ENCODE data around the gene HES2.
"Not testable (repeated sequence)": the region's sequence is repeated elsewhere in the genome, so short reads cannot be mapped to it uniquely, and the experiment has no call there.

Gene HES2

DNA sequence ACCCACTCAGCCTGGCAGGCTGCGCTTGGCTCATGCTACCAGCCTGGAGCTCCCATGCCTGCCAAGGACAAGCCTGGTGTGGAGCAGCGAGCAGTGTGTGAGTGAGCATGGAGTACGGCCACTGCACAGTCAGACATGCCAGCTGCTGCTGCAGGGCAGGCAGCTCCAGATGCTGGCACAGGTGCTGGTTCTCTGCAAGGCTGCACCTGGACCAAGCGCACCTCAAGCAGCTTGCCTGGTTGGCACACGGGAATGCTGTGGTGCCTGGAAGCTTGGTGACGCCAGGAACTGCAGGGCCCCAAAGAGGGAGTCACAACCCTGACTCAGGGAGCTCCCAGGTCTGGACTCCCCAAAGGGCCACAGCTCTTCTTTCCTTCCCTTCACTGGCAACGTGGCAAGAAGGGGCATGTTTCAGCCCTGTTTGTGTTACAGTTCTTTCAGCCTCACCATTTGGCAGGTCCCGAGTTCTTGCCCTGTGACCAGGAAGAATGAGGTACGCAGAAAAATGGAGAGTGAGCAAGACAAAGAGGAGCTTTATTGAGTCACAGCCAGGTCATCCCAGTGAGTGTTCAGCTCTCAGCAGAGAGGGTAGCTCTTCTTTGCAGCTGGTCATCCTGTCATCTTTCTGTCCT is 52.2 kb downstream of the HES2 start:
- no peak overlapping the region for H3K27ac ChIP-seq
- H3K4me3 ChIP-seq (ENCODE audit: low read depth, low read length): no peak overlapping the region
- H3K27me3 ChIP-seq (replicated peaks): no peaks in the 10 kb centered on the region
- H3K36me3 ChIP-seq (replicated peaks): no peaks in the 10 kb centered on the region
- in situ Hi-C loops (cut with HindIII; ENCODE audit: low pct_ligation_motif_present, low sequenced_read_pairs): no loop called here
- TF ChIP-seq, protein P1, sequence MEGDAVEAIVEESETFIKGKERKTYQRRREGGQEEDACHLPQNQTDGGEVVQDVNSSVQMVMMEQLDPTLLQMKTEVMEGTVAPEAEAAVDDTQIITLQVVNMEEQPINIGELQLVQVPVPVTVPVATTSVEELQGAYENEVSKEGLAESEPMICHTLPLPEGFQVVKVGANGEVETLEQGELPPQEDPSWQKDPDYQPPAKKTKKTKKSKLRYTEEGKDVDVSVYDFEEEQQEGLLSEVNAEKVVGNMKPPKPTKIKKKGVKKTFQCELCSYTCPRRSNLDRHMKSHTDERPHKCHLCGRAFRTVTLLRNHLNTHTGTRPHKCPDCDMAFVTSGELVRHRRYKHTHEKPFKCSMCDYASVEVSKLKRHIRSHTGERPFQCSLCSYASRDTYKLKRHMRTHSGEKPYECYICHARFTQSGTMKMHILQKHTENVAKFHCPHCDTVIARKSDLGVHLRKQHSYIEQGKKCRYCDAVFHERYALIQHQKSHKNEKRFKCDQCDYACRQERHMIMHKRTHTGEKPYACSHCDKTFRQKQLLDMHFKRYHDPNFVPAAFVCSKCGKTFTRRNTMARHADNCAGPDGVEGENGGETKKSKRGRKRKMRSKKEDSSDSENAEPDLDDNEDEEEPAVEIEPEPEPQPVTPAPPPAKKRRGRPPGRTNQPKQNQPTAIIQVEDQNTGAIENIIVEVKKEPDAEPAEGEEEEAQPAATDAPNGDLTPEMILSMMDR (IDR thresholded peaks at IDR 0.05; ENCODE audit: low read depth, low read length, missing control alignments): no peak
- no peak for DNase-seq

DNA sequence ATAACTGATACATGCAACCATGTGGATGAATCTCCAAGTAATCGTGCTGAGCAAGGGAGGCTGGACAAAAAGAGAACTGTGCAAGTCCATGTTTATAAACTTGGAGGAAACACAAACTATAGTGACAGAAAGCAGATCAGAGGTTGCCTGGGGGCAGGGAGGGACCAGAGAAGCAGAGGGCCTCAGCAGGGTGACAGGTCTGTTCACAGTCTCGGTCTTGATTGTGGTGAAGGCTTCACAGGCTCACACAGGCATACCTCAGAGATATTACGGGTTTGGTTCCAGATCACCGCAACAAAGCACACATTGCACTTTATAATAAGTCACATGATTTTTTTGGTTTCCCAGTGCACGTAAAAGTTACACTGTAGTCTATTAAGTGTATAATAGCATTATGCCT is 54.7 kb downstream of the HES2 start:
- no peak for DNase-seq
- Histone ChIP-seq H3K27me3 (replicated peaks) (no peaks in the 10 kb centered on the region), H3K36me3 (replicated peaks) (no peaks in the 10 kb centered on the region), H3K4me3 (ENCODE audit: low read depth, low read length) (no peak overlapping the region), H3K27ac (no peak overlapping the region)
- TF ChIP-seq, protein P1 (IDR thresholded peaks at IDR 0.05; ENCODE audit: low read depth, low read length, missing control alignments): no peak
- in situ Hi-C loops (cut with HindIII; ENCODE audit: low pct_ligation_motif_present, low sequenced_read_pairs): no loop called here

DNA sequence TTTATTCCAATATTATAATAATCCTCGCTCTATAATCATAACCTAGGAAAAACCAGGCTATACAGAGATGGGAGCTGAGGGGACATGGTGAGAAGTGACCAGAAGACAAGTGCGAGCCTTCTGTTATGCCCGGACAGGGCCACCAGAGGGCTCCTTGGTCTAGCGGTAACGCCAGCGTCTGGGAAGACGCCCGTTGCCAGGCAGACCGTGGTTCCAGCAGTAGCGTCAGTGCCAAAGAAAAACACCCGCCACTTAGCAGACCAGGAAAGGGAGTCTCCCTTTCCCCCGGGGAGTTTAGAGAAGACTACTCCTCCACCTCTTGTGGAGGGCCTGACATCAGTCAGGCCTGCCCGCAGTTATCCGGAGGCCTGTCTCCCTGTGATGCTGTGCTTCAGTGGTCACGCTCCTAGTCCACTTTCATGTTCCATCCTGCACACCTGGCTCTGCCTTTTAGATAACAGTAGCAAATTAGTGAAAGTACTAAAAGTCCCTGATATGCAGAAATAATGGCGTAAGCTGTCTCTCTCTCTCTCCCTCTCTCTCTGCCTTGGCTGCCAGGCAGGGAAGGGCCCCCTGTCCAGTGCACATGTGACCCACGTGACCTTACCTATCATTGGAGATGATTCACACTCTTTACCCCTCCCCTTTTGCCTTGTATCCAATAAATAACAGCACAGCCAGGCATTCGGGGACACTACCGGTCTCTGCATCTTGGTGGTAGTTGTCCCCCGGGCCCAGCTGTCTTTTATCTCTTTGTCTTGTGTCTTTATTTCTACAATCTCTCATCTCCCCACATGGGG is 56.4 kb downstream of the HES2 start:
- H3K4me3 ChIP-seq (ENCODE audit: low read depth, low read length); H3K27ac ChIP-seq; H3K36me3 ChIP-seq (replicated peaks); H3K27me3 ChIP-seq (replicated peaks); in situ Hi-C loops (cut with HindIII; ENCODE audit: low pct_ligation_motif_present, low sequenced_read_pairs): not testable (repeated sequence)
- peak; percentile 60 for DNase-seq
- TF ChIP-seq, protein P1 (IDR thresholded peaks at IDR 0.05; ENCODE audit: low read depth, low read length, missing control alignments): peak; percentile 65
